ENCODE measurements around the gene SERPINH1.

SERPINH1 gene

GRCh38 chr11:75601494-75601893 lies 39.4 kb downstream of the SERPINH1 start:
- TF ChIP-seq RAD21 (IDR thresholded peaks at IDR 0.05; ENCODE audit: low read depth) (no peak), EGR1 (IDR thresholded peaks at IDR 0.05) (no peak), FOXM1 (IDR thresholded peaks at IDR 0.05; ENCODE audit: borderline replicate concordance, low read depth) (no peak), EP300 (IDR thresholded peaks at IDR 0.05; ENCODE audit: borderline replicate concordance) (no peak), REST (IDR thresholded peaks at IDR 0.05; ENCODE audit: low read depth) (no peak), CEBPB (IDR thresholded peaks at IDR 0.05) (no peak), CREB1 (IDR thresholded peaks at IDR 0.05; ENCODE audit: low read depth) (no peak), TCF12 (IDR thresholded peaks at IDR 0.05; ENCODE audit: low read depth) (no peak), TEAD4 (IDR thresholded peaks at IDR 0.05) (no peak), ZBTB7A (IDR thresholded peaks at IDR 0.05; ENCODE audit: low read depth) (no peak), USF1 (IDR thresholded peaks at IDR 0.05) (no peak), TAF1 (IDR thresholded peaks at IDR 0.05; ENCODE audit: low read depth) (no peak)

DNA sequence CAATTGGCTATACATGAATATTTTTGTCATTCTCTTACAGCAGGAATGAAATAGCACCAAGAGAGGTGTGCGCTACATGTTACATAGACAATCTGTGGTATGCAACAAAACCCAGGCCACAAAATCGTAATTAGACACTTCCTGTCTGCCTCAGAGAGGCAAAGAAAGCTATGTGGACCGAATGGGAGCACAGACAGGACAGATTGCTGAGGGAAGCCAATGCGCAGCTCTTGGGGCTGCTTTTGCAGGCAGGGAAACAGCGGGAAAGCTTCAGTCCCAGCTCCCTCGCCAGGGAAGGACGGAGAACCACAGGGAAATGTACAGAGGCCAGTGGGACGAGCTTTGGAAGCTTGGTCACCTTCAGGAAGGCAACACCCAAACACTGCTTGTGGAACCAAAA lies 40.9 kb downstream of the SERPINH1 start:
- TF ChIP-seq ZBTB7A (IDR thresholded peaks at IDR 0.05; ENCODE audit: low read depth) (no peak), REST (IDR thresholded peaks at IDR 0.05; ENCODE audit: low read depth) (no peak), CREB1 (IDR thresholded peaks at IDR 0.05; ENCODE audit: low read depth) (no peak), YY1 (IDR thresholded peaks at IDR 0.05; ENCODE audit: low read depth) (no peak), FOXM1 (IDR thresholded peaks at IDR 0.05; ENCODE audit: borderline replicate concordance, low read depth) (no peak), EGR1 (IDR thresholded peaks at IDR 0.05) (no peak), NFIC (IDR thresholded peaks at IDR 0.05) (no peak)

- TF ChIP-seq TAF1 (IDR thresholded peaks at IDR 0.05; ENCODE audit: low read depth) (no peak), FOXM1 (IDR thresholded peaks at IDR 0.05; ENCODE audit: borderline replicate concordance, low read depth) (no peak), TEAD4 (IDR thresholded peaks at IDR 0.05) (no peak), TCF12 (IDR thresholded peaks at IDR 0.05; ENCODE audit: low read depth) (no peak), EP300 (IDR thresholded peaks at IDR 0.05; ENCODE audit: borderline replicate concordance) (no peak), NFIC (IDR thresholded peaks at IDR 0.05) (no peak), RAD21 (IDR thresholded peaks at IDR 0.05; ENCODE audit: low read depth) (no peak)
These were observed 42.0 kb downstream of the SERPINH1 start for GRCh38 chr11:75603791-75604736.

DNA sequence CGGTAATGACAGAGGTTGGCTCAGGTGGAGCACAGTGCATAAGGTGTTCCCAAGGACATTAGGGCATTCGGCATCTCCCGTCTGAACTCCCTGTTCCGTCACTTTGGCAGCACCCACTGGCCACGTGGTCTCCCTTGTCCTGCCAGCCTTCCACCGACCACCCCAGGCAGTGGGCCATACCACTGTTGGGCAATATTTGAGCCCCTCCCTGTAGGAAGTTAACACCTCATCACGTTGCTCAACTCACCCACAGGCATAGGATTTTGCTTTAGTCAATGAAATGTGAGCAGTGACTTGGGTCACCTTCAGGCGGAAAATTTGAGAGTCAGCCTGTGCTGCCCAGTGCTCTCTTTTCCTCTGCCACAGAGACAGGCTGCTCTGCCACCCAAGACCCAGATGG lies 44.0 kb downstream of the SERPINH1 start:
- TF ChIP-seq, protein P1, sequence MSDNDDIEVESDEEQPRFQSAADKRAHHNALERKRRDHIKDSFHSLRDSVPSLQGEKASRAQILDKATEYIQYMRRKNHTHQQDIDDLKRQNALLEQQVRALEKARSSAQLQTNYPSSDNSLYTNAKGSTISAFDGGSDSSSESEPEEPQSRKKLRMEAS (IDR thresholded peaks at IDR 0.05) = no peak
- TF ChIP-seq EP300 (IDR thresholded peaks at IDR 0.05; ENCODE audit: borderline replicate concordance) (no peak), CEBPB (IDR thresholded peaks at IDR 0.05) (no peak), NFIC (IDR thresholded peaks at IDR 0.05) (no peak), TEAD4 (IDR thresholded peaks at IDR 0.05) (no peak), CREB1 (IDR thresholded peaks at IDR 0.05; ENCODE audit: low read depth) (no peak), YY1 (IDR thresholded peaks at IDR 0.05; ENCODE audit: low read depth) (no peak), TAF1 (IDR thresholded peaks at IDR 0.05; ENCODE audit: low read depth) (no peak), ZBTB7A (IDR thresholded peaks at IDR 0.05; ENCODE audit: low read depth) (no peak), FOXM1 (IDR thresholded peaks at IDR 0.05; ENCODE audit: borderline replicate concordance, low read depth) (no peak), USF1 (IDR thresholded peaks at IDR 0.05) (no peak), RAD21 (IDR thresholded peaks at IDR 0.05; ENCODE audit: low read depth) (no peak), REST (IDR thresholded peaks at IDR 0.05; ENCODE audit: low read depth) (no peak)
